OCI-LY3 (cell line): Measurements from ENCODE around the gene ADAMTS14.

ENCODE experiments used
- CTCF ChIP-seq: fragments of 200-600, 300-600 bp; sonication (generic); IDR thresholded peaks from 2 replicates; pipeline ENCODE4 v1.5.1; 2014; ENCODE audit warnings: antibody characterized with exemption, low read length, low read depth
- EZH2phosphoT487 ChIP-seq: fragments of 200-600 bp; shearing (Covaris generic); IDR thresholded peaks from 2 replicates; pipeline ENCODE4 v1.6.1; 2018; ENCODE audit warnings: antibody characterized with exemption, mixed run types, low read depth

GRCh38 chr10:70760271-70760787 lies 88.0 kb downstream of the ADAMTS14 start:
- TF ChIP-seq CTCF (no peak), EZH2phosphoT487 (no peak)
